Thyroid gland (tissue), 4 donors: ENCODE data around the gene RALY.

Experiments used
- CTCF ChIP-seq, 6 experiments: fragments of 200-600 bp in 3 of 6; fragments of 450-650 bp in 3 of 6; sonication (generic) in 3 of 6; IDR thresholded peaks; one replicate each; pipeline ENCODE4 v1.5.1; 2016 to 2019; ENCODE audit warnings: antibody characterized with exemption in 6 of 6, mild to moderate bottlenecking in 2 of 6, inconsistent platforms in 1 of 6, moderate library complexity in 1 of 6
- POLR2A ChIP-seq, 2 donors: fragments of 450-650 bp; IDR thresholded peaks; one replicate each; pipeline ENCODE4 v1.6.1; 2017; ENCODE audit warnings: antibody characterized with exemption in 2 of 2, mild to moderate bottlenecking in 2 of 2, moderate library complexity in 1 of 2

GRCh38 chr20:34064286-34064685, 70.6 kb downstream of the RALY start:
- TF ChIP-seq CTCF (IDR thresholded peaks at IDR 0.05) (no peak), POLR2A (IDR thresholded peaks at IDR 0.05) (no peak)
